Stimulated activated CD4-positive, alpha-beta T cell treated with anti-CD3 and anti-CD28 coated beads, Interleukin-12 subunit alpha, Interleukin-12 subunit beta, amount 100 ng/mL, for 4 hours (primary cell): Measurements from ENCODE around the gene DROSHA.
"Not testable (repeated sequence)": the region's sequence is repeated elsewhere in the genome, so short reads cannot be mapped to it uniquely, and the experiment has no call there.

Experiments
- DNase-seq: peaks from one replicate; pipeline ENCODE4 v3.0.0-alpha.2; 2020

Gene DROSHA

GRCh38 chr5:31372124-31372523, 159.8 kb downstream of the DROSHA start:
- DNase-seq = no peak

GRCh38 chr5:31366941-31367340, 165.0 kb downstream of the DROSHA start:
- no peak for DNase-seq

GRCh38 chr5:31365776-31366175, 166.1 kb downstream of the DROSHA start:
- no peak for DNase-seq

GRCh38 chr5:31364881-31365636, 166.8 kb downstream of the DROSHA start:
- no peak for DNase-seq

- no peak for DNase-seq
Observed at GRCh38 chr5:31362931-31363568, 168.8 kb downstream of the DROSHA start.

- no peak for DNase-seq
Observed at GRCh38 chr5:31362529-31362900, 169.4 kb downstream of the DROSHA start.

- DNase-seq = not testable (repeated sequence)
Observed at GRCh38 chr5:31361704-31362528, 170.0 kb downstream of the DROSHA start.

GRCh38 chr5:31361234-31361633, 170.7 kb downstream of the DROSHA start:
- DNase-seq = no peak

- no peak for DNase-seq
Observed at GRCh38 chr5:31359839-31360238, 172.1 kb downstream of the DROSHA start.

GRCh38 chr5:31357038-31357437, 174.9 kb downstream of the DROSHA start:
- DNase-seq = no peak

- DNase-seq = no peak
Observed at GRCh38 chr5:31355337-31355736, 176.6 kb downstream of the DROSHA start.
